Stimulated activated naive CD8-positive, alpha-beta T cell treated with anti-CD3 and anti-CD28 coated beads, Interleukin-15, amount 100 ng/mL, for 72 hours (primary cell): ENCODE data around the gene KHDC4.

Source experiments
- ATAC-seq: fragments of 150-1000 bp; cut with Tn5 transposase; 2 replicates; pipeline ENCODE4 v1.10.0; 2021; ENCODE audit warnings: mild to moderate bottlenecking, moderate library complexity
- DNase-seq, 2 donors: peaks; one replicate each; pipeline ENCODE4 v3.0.0; 2021 to 2022
- H3K27ac Mint-ChIP-seq, 2 donors: one replicate each; pipeline ENCODE4 v1.8.0; 2022; ENCODE audit warnings: mild to moderate bottlenecking in 2 of 2, mixed read lengths in 2 of 2, moderate library complexity in 2 of 2
- H3K27me3 Mint-ChIP-seq: one replicate; pipeline ENCODE4 v1.8.0; 2022; ENCODE audit warnings: mixed read lengths
- H3K4me1 Mint-ChIP-seq: one replicate; pipeline ENCODE4 v1.8.0; 2022; ENCODE audit warnings: mild to moderate bottlenecking, mixed read lengths
- H3K4me3 Mint-ChIP-seq, 2 donors: one replicate each; pipeline ENCODE4 v1.8.0; 2022; ENCODE audit warnings: mild to moderate bottlenecking in 2 of 2, mixed read lengths in 2 of 2, moderate library complexity in 1 of 2
- H3K9me3 Mint-ChIP-seq, 2 donors: one replicate each; pipeline ENCODE4 v1.8.0; 2022; ENCODE audit warnings: mixed read lengths in 2 of 2

Gene KHDC4

DNA sequence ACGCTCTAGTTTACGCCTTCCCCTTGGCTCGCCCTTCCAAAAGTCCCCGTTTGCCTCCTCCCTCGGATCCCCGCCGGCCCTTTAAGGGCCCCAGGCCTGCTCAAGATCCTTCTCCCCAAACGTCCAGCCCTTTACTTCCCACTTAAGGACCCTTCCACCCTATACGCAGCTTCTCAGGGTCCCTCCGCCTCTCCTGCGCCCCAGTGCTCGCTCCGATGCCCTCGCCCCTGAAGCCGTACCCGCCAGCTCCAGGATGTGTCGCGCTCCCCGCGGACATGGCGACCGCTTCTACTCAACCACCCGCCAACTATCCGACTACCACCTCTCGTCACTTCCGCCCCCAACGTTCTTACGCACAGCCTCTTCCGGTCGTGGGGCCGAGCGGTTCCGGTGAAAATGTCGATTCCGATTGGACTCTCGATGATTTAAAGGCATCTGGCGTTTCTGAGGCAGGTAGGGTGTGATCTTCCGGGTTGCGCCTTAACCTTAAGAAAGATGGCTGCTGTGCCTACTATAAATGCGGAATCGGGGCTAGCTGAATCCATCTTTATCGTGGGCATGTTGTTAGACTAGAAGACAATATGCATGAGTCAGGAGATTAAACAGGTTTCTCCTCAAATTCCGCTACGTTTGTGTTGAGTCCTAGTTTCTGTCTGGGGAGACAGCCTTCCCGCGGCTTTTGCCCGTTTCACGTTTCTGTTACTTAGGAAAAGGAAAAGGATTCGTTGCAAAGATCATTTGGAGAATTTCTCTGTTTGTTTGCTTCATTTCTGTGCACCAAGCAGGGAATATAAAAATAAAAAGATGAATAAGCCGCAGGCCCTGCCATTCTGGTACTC, at the start of gene KHDC4:
Gene KHDC4, minus strand, starts transcription at position 317 of the 839 bp plus-strand sequence. Its CDS starts 40 bp downstream, at position 277.
- no peak within 1 kb of the TSS for H3K4me3 Mint-ChIP-seq
- peaks cover 51% of the 10 kb centered on the region for H3K4me1 Mint-ChIP-seq
- peak; percentile 93 to 96 for DNase-seq
- no peaks in the 10 kb centered on the region for H3K27me3 Mint-ChIP-seq
- peak within 1 kb of the TSS in 1 of 2 donors; percentile 71 for H3K27ac Mint-ChIP-seq
- H3K9me3 Mint-ChIP-seq: no peaks in the 10 kb centered on the region
- peak; percentile 97 for ATAC-seq

- peak overlapping the region; percentile 63 to 92 for H3K27ac Mint-ChIP-seq
- peak; percentile 58 for ATAC-seq
Measured at GRCh38 chr1:155983191-155984024, 49.2 kb upstream of the KHDC4 start.

GRCh38 chr1:155982106-155982505, 47.9 kb upstream of the KHDC4 start:
- Mint-ChIP-seq H3K27ac (peak overlapping the region; percentile 5 to 77), H3K27me3 (no peaks in the 10 kb centered on the region), H3K4me1 (peaks cover 49% of the 10 kb centered on the region), H3K4me3 (peak overlapping the region; percentile 77 to 86), H3K9me3 (no peaks in the 10 kb centered on the region)
- ATAC-seq: no peak
- no peak for DNase-seq

More at GRCh38 chr1:155983191-155984024, 49.2 kb upstream of the KHDC4 start:
- DNase-seq: no peak
- Mint-ChIP-seq H3K4me3 (no peak overlapping the region), H3K9me3 (no peaks in the 10 kb centered on the region), H3K27me3 (no peaks in the 10 kb centered on the region), H3K4me1 (peaks cover 49% of the 10 kb centered on the region)

GRCh38 chr1:155981266-155982088, 47.3 kb upstream of the KHDC4 start:
- Mint-ChIP-seq H3K27ac (peak overlapping the region; percentile 23 to 93), H3K4me3 (peak overlapping the region; percentile 77 to 86), H3K9me3 (no peaks in the 10 kb centered on the region), H3K27me3 (no peaks in the 10 kb centered on the region), H3K4me1 (peaks cover 53% of the 10 kb centered on the region)
- ATAC-seq: no peak
- DNase-seq: no peak

- DNase-seq (no peak), ATAC-seq (no peak)
- Mint-ChIP-seq H3K4me1 (peaks cover 70% of the 10 kb centered on the region), H3K4me3 (peak overlapping the region; percentile 77 to 86), H3K27me3 (no peaks in the 10 kb centered on the region), H3K27ac (peak overlapping the region; percentile 93 to 97), H3K9me3 (no peaks in the 10 kb centered on the region)
Measured at GRCh38 chr1:155979597-155980343, 45.6 kb upstream of the KHDC4 start.

- no peaks in the 10 kb centered on the region for H3K9me3 Mint-ChIP-seq
- ATAC-seq (no peak), DNase-seq (no peak)
- H3K4me3 Mint-ChIP-seq: peak overlapping the region; percentile 77 to 86
- peak overlapping the region; percentile 93 to 97 for H3K27ac Mint-ChIP-seq
- peaks cover 75% of the 10 kb centered on the region for H3K4me1 Mint-ChIP-seq
- H3K27me3 Mint-ChIP-seq: no peaks in the 10 kb centered on the region
Measured at GRCh38 chr1:155978973-155979429, 44.8 kb upstream of the KHDC4 start.

DNA sequence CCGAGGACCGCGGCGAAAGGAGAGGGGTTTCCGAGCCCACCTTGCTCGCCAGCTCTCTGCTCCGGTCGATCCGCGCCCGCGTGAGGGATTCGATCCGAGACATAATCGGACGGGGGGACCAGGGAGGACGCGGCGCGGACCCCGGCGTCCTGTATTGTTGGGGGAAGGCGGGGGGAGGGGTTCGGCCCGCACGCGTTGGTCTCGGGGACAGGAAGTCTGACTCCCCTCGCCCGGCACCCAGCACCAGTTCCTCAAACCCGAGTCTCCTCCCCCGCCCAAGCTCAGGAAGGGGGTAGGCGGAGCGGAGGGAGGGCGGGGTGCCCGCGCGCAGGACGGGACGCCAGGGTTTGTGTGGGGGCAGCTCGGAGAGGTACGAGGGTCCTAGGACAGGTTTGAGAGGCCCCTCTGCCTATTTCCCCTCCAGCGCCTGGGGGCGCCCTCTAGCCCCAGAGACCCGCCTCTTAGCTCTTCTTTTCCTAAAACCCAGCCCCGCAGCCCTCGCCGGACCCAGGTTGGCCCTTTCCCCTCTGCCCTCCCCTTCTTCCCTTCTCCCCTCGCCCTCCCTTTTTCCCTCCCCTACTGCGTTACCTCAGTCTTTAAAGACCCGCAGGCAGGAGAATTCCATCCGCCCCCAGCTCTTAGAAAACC, 44.2 kb upstream of the KHDC4 start, which contains the start of gene ARHGEF2:
Gene ARHGEF2, minus strand, starts transcription at position 223 of the 648 bp plus-strand sequence. Its CDS starts 120 bp downstream, at position 103.
- H3K27me3 Mint-ChIP-seq: no peaks in the 10 kb centered on the region
- peaks cover 75% of the 10 kb centered on the region for H3K4me1 Mint-ChIP-seq
- peak; percentile 75 for ATAC-seq
- H3K4me3 Mint-ChIP-seq: peak within 1 kb of the TSS; percentile 77 to 86
- H3K27ac Mint-ChIP-seq: peak within 1 kb of the TSS; percentile 93 to 97
- peak; percentile 82 to 88 for DNase-seq
- no peaks in the 10 kb centered on the region for H3K9me3 Mint-ChIP-seq

DNA sequence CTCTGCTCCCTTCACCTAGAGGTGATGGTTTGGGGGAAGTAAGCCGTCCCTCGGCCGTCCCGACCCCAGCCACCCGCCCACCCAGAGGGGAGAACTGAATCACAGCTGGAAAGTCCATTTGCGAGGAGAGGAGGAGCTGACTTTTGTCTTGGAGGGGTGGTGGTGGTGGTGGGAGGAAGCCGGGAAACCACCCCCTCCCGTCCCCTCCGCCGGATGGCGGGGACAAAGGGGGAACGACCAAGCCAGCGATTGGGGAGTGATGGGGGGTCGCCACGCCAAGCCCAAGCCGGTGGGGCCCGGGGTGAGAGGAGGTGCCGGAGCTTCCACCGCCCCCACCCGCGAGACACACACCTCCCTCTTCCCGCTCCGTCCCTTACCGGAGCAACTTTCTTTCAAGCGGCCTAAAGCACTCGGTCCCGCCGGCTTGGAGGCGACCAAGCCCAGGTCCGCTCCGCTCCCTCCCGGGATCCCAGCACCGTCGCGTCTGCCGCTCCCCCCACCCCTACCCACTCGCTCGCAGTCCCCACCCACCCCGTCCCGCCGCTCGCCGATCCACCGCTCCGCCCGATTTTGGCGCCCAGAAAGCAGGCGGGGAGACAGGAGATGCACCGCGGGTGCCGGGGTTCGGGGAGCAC, 43.6 kb upstream of the KHDC4 start:
- peaks cover 75% of the 10 kb centered on the region for H3K4me1 Mint-ChIP-seq
- DNase-seq: peak; percentile 59 to 79
- peak overlapping the region; percentile 92 to 97 for H3K27ac Mint-ChIP-seq
- no peaks in the 10 kb centered on the region for H3K9me3 Mint-ChIP-seq
- ATAC-seq: peak; percentile 54
- H3K4me3 Mint-ChIP-seq: peak overlapping the region; percentile 77 to 86
- H3K27me3 Mint-ChIP-seq: no peaks in the 10 kb centered on the region

DNA sequence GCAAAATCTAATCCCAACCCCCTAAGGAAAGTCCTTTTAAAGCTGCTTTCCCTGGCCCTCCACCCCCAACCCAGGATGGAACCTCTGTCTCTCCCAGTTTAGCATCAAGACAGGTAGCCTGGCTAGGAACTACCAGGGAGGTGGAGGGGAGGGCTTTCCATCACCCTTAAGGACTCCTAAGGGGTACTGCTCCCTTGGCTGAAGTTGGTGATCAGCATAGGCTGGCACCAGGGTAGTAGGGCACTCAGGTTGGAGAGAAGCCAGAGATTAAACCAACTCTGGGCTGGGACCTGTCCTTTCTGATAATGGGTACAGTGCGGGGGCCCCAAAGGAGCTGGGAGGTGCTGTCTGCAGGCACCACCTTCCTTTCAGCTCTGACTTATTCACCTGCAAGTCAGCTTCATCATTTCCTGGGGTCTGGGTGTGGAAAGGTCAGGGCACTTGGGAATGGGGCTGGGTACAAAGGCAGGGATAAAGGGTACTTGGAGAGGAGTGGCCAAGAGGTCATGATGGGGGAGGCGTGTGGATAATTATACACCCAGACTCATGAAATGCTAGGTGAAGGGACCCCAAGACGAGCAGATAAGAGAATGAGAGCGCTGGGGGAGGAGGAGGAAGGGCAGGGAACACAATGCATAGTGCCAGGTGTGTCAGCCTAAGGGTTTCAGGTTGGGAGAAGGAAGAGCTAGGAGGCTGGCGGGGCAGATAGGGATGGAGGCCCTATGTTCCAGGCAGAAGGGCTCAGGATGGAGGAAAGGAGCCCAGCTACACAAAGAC, 42.9 kb upstream of the KHDC4 start:
- peak overlapping the region; percentile 77 to 86 for H3K4me3 Mint-ChIP-seq
- H3K4me1 Mint-ChIP-seq: peaks cover 75% of the 10 kb centered on the region
- no peaks in the 10 kb centered on the region for H3K27me3 Mint-ChIP-seq
- ATAC-seq (peak; percentile 22), DNase-seq (peak in 1 of 2 donors; percentile 44)
- H3K9me3 Mint-ChIP-seq: no peaks in the 10 kb centered on the region
- peak overlapping the region; percentile 92 to 97 for H3K27ac Mint-ChIP-seq

DNA sequence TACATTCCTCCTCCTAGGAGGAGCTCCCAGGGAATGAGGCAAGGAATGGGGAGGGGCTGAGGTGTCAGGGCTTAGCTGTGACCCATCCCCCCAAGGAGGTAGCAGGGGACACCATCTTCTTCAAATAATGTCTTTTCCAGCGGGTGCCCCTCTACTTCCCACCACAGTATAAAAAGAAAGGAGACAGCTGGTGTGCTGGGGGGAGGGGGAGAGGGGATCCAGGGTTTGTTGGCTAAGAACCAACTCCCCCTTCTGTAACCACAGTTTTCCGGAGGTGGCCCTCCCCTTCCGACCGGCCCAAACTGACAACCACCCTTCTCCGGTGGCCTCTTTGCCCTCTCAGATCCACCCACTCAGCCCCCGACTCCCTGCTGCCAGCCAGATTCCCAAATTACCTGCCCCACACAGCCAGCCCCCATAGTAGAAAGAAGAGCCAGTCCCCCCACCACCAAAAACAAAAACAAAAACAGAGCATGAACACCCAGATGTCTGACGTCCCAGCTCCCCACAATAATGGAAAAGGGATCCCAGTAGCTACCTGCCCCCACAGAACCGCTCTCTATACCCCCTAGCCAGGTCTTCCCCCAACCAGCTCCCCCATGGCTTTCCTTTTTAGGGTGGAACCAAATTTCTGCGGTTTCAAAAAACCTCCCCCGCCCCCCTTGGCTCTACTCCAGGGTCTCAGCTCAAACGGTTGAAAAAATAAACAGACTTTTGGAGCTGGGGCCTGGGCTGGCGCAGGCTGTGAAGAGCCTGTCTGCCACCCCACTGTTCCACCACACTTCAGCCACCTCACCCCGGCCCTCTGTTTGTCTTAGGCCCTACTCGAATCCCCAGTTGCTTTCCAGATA, 42.1 kb upstream of the KHDC4 start:
- peak overlapping the region; percentile 77 to 86 for H3K4me3 Mint-ChIP-seq
- ATAC-seq: peak; percentile 52

DNA sequence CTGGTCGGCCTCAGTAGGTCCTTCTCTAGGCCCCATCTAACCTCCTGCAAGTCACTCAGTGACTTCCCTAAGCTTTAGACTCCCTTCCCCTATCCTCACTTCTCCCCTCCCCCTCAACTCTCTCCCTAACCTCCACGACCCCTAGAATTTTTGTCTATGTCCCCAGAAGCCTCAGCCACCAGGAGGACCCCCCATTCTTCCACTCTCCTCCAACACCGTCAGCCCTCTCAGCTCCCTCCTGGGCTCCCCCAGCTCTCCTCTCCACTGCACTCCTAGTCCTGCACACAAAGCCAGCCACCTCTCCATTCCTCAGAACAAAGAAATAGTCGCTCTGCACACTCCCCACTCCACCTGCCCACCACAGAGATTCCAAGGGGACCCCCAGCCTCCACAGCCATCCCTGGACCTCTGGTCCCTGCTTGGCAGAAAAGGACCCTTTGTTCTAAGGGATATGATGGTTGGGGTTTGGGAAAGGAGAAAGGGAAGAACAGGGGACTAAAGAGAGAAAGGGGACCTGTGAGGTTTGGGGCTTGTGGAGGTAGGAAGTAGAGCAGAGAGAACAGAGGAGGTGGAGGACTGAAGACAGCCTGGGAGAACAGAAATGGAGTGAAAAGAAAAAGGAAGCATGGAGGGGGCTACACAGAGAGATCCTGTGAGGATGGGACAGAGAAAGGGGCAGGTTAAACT, 41.3 kb upstream of the KHDC4 start:
- H3K4me1 Mint-ChIP-seq: peaks cover 75% of the 10 kb centered on the region
- H3K4me3 Mint-ChIP-seq: peak overlapping the region; percentile 77 to 86
- DNase-seq (no peak), ATAC-seq (no peak)
- peak overlapping the region in 1 of 2 donors; percentile 74 for H3K27ac Mint-ChIP-seq
- no peaks in the 10 kb centered on the region for H3K9me3 Mint-ChIP-seq
- no peaks in the 10 kb centered on the region for H3K27me3 Mint-ChIP-seq

More for the DNA sequence above, 42.1 kb upstream of the KHDC4 start:
- no peaks in the 10 kb centered on the region for H3K27me3 Mint-ChIP-seq
- DNase-seq: peak; percentile 62 to 83
- no peaks in the 10 kb centered on the region for H3K9me3 Mint-ChIP-seq
- peaks cover 75% of the 10 kb centered on the region for H3K4me1 Mint-ChIP-seq
- peak overlapping the region; percentile 69 to 92 for H3K27ac Mint-ChIP-seq
